Fibroblast of lung (primary cell): ENCODE data around the gene CTU1. TPM values are rescaled to one million over a fixed set of nuclear protein-coding genes. Genes with fewer than 3 reads are reported as not detected.
A peak's percentile ranks its signal among the peaks of the same experiment; 100 is the strongest.

Experiments used
- DNase-seq, 2 donors: peaks; one replicate each; pipeline versions ENCODE4 v3.0.0 to v3.0.0-alpha.2; 2010; ENCODE audit warnings: low read depth in 2 of 2
- H2AFZ ChIP-seq: 2 replicates; pipeline ENCODE4 v1.5.1; 2012; ENCODE audit warnings: low read length, control low read depth, inconsistent platforms
- H3K27ac ChIP-seq: 2 replicates; pipeline ENCODE4 v1.5.1; 2011; ENCODE audit warnings: low read length, control low read depth; ENCODE audit not compliant: insufficient read depth
- H3K27me3 ChIP-seq: 2 replicates; pipeline ENCODE4 v1.5.1; 2011; ENCODE audit warnings: mild to moderate bottlenecking, low read length; ENCODE audit not compliant: control insufficient read depth, insufficient read depth
- H3K36me3 ChIP-seq: 2 replicates; pipeline ENCODE4 v1.5.1; 2011; ENCODE audit warnings: low read length; ENCODE audit not compliant: control insufficient read depth, insufficient read depth
- H3K4me1 ChIP-seq: 2 replicates; pipeline ENCODE4 v1.5.1; 2011; ENCODE audit warnings: low read length; ENCODE audit not compliant: control insufficient read depth, insufficient read depth; ENCODE audit errors: extremely low read depth
- H3K4me2 ChIP-seq: 2 replicates; pipeline ENCODE4 v1.5.1; 2011; ENCODE audit warnings: low read length, control low read depth; ENCODE audit not compliant: insufficient read depth; ENCODE audit errors: extremely low read depth
- H3K4me3 ChIP-seq, 4 experiments: fragments of 200-600 bp in 1 of 4; sonication (generic) in 1 of 4; replicated peaks in 1 of 4; 2 replicates each; pipeline ENCODE4 v1.5.1; 2011 to 2016; ENCODE audit warnings: low read length in 4 of 4, low read depth in 3 of 4, mild to moderate bottlenecking in 3 of 4, control low read depth in 2 of 4, inconsistent platforms in 1 of 4, mixed read lengths in 1 of 4; ENCODE audit not compliant: insufficient read depth in 1 of 4; ENCODE audit errors: control extremely low read depth in 1 of 4
- H3K79me2 ChIP-seq: 2 replicates; pipeline ENCODE4 v1.5.1; 2012; ENCODE audit warnings: mild to moderate bottlenecking, low read length, inconsistent platforms; ENCODE audit not compliant: control insufficient read depth, insufficient read depth
- H3K9ac ChIP-seq: 2 replicates; pipeline ENCODE4 v1.5.1; 2011; ENCODE audit warnings: mild to moderate bottlenecking, low read length, control low read depth; ENCODE audit not compliant: insufficient read depth
- H3K9me3 ChIP-seq: 2 replicates; pipeline ENCODE4 v1.5.1; 2012; ENCODE audit warnings: low read depth, low read length; ENCODE audit not compliant: control insufficient read depth, insufficient read depth
- H4K20me1 ChIP-seq: 2 replicates; pipeline ENCODE4 v1.5.1; 2011; ENCODE audit warnings: low read length; ENCODE audit not compliant: control insufficient read depth, insufficient read depth; ENCODE audit errors: extremely low read depth
- CTCF ChIP-seq, 2 donors: IDR thresholded peaks in 1 of 2; conservative IDR thresholded peaks in 1 of 2; 1 replicate in 1 of 2; 2 replicates in 1 of 2; pipeline ENCODE4 v1.5.1; 2011 to 2012; ENCODE audit warnings: low read length in 2 of 2, control low read depth in 1 of 2, inconsistent platforms in 1 of 2, low read depth in 1 of 2, mild to moderate bottlenecking in 1 of 2
- EZH2 ChIP-seq: IDR thresholded peaks from 2 replicates; pipeline ENCODE4 v1.5.1; 2012; ENCODE audit warnings: low read length, control low read depth, mild to moderate bottlenecking; ENCODE audit errors: missing control alignments
- polyA plus RNA-seq, 2 donors: library from polyadenylated mRNA; depleted of rRNA in 1 of 2; stranded (reverse) in 1 of 2; unstranded in 1 of 2; fragments of >200 nt; gene quantifications; 2 replicates each; pipeline ENCODE4 v1.2.1, GENCODE V29; 2011 to 2012; ENCODE audit warnings: missing spikeins in 1 of 2
- total RNA-seq: library from RNA; depleted of rRNA; stranded (reverse); fragments of >200 nt; gene quantifications from 2 replicates; pipeline ENCODE4 v1.2.1, GENCODE V29; 2014

The CTU1 gene
- total and polyA plus RNA-seq, 2 donors (not counting 1 experiment from before 2014, with no cell fraction given), result 1.2 to 8.1 TPM

- H3K4me3 ChIP-seq, result peak overlapping the region; percentile 45 to 94 (median 63)
- peaks cover 1% of the 10 kb centered on the region for H3K36me3 ChIP-seq
- H3K79me2 ChIP-seq, result peaks cover 23% of the 10 kb centered on the region
- no peaks in the 10 kb centered on the region for H3K9me3 ChIP-seq
- H3K27me3 ChIP-seq, result peaks cover 7% of the 10 kb centered on the region
- H3K4me2 ChIP-seq, result peak overlapping the region; percentile 37
- H3K27ac ChIP-seq, result peak overlapping the region; percentile 16
- peak overlapping the region; percentile 29 for H3K9ac ChIP-seq
- TF ChIP-seq EZH2 (no peak), CTCF (conservative IDR thresholded peaks at IDR 0.05 in 1 of 2, IDR thresholded peaks at IDR 0.05 in 1 of 2; ENCODE audit: low read depth in 1 of 2, low read length in 2 of 2) (no peak)
- DNase-seq, result no peak
- H2AFZ ChIP-seq, result peak overlapping the region; percentile 78
- H4K20me1 ChIP-seq, result no peaks in the 10 kb centered on the region
- H3K4me1 ChIP-seq, result no peaks in the 10 kb centered on the region
Measured at GRCh38 chr19:51108805-51109146, 567 bp upstream of the CTU1 start.

- no peak overlapping the region for H2AFZ ChIP-seq
- peak overlapping the region; percentile 46 to 94 (median 71) for H3K4me3 ChIP-seq
- H3K27ac ChIP-seq, result peak overlapping the region; percentile 67
- H3K9ac ChIP-seq, result peak overlapping the region; percentile 64
- no peaks in the 10 kb centered on the region for H3K4me1 ChIP-seq
- TF ChIP-seq CTCF (conservative IDR thresholded peaks at IDR 0.05 in 1 of 2, IDR thresholded peaks at IDR 0.05 in 1 of 2; ENCODE audit: low read depth in 1 of 2, low read length in 2 of 2) (no peak), EZH2 (no peak)
- H3K4me2 ChIP-seq, result peak overlapping the region; percentile 18
- peaks cover 3% of the 10 kb centered on the region for H3K27me3 ChIP-seq
- H3K79me2 ChIP-seq, result peaks cover 23% of the 10 kb centered on the region
- H3K36me3 ChIP-seq, result peaks cover 5% of the 10 kb centered on the region
- H4K20me1 ChIP-seq, result no peaks in the 10 kb centered on the region
- no peaks in the 10 kb centered on the region for H3K9me3 ChIP-seq
- DNase-seq, result peak; percentile 16 to 43
Measured at GRCh38 chr19:51107406-51108065, 673 bp downstream of the CTU1 start.

- Histone ChIP-seq H3K4me2 (no peak overlapping the region), H2AFZ (no peak overlapping the region), H3K79me2 (peaks cover 23% of the 10 kb centered on the region), H3K4me1 (no peaks in the 10 kb centered on the region), H3K9ac (no peak overlapping the region), H3K27ac (no peak overlapping the region), H3K9me3 (no peaks in the 10 kb centered on the region), H3K4me3 (no peak overlapping the region), H3K36me3 (peaks cover 6% of the 10 kb centered on the region), H4K20me1 (no peaks in the 10 kb centered on the region), H3K27me3 (no peaks in the 10 kb centered on the region)
- no peak for DNase-seq
- no peak for TF ChIP-seq EZH2
- TF ChIP-seq CTCF (conservative IDR thresholded peaks at IDR 0.05 in 1 of 2, IDR thresholded peaks at IDR 0.05 in 1 of 2; ENCODE audit: low read depth in 1 of 2, low read length in 2 of 2), result no peak
Measured at GRCh38 chr19:51103926-51104341, 4.3 kb downstream of the CTU1 start.
